Measurements from ENCODE around the gene CCDC142. TPM values are rescaled to one million over a fixed set of nuclear protein-coding genes. Genes with fewer than 3 reads are reported as not detected.

The CCDC142 gene
- polyA plus RNA-seq, 1 of the 3 experiments (the other 2 are of a cell fraction): 8.7 TPM

- Histone ChIP-seq H3K9ac (no peak overlapping the region), H3K4me1 (ENCODE audit: control insufficient read depth in 1 of 2, insufficient read depth in 2 of 2, low read depth in 1 of 2, low read length in 1 of 2) (peaks cover 13 to 23% of the 10 kb centered on the region in 2 experiments), H4K20me1 (ENCODE audit: insufficient read depth) (no peaks in the 10 kb centered on the region), H3K9me3 (no peaks in the 10 kb centered on the region), H3K4me2 (no peak overlapping the region), H3K79me2 (ENCODE audit: insufficient read depth) (peaks cover 43% of the 10 kb centered on the region), H3K4me3 (ENCODE audit: low read depth in 2 of 2, low read length in 1 of 2) (no peak overlapping the region), H2AFZ (ENCODE audit: low read depth) (no peak overlapping the region), H3K27ac (ENCODE audit: low read depth in 2 of 2, low read length in 1 of 2) (no peak overlapping the region), H3K36me3 (replicated peaks in 1 of 2; ENCODE audit: control insufficient read depth in 1 of 2, insufficient read depth in 2 of 2, low read length in 1 of 2) (peaks cover 22 to 31% of the 10 kb centered on the region in 2 experiments), H3F3A (replicated peaks; ENCODE audit: insufficient read depth) (peaks cover 2% of the 10 kb centered on the region), H3K9me2 (no peaks in the 10 kb centered on the region), H3K27me3 (ENCODE audit: insufficient read depth) (no peaks in the 10 kb centered on the region)
- DNase-seq: no peak
- no peak for TF ChIP-seq EZH2phosphoT487 (IDR thresholded peaks at IDR 0.05; ENCODE audit: borderline replicate concordance, low read depth)
- TF ChIP-seq POLR2AphosphoS5 (IDR thresholded peaks at IDR 0.05; ENCODE audit: low read depth, low read length): no peak
- TF ChIP-seq FOSL2 (IDR thresholded peaks at IDR 0.05; ENCODE audit: borderline replicate concordance, low read depth): no peak
- TF ChIP-seq TAF1 (IDR thresholded peaks at IDR 0.05; ENCODE audit: borderline replicate concordance, low read depth, low read length): no peak
- TF ChIP-seq CHD2 (IDR thresholded peaks at IDR 0.05; ENCODE audit: low read length, partially characterized antibody): no peak
- no peak for TF ChIP-seq REST (IDR thresholded peaks at IDR 0.05; ENCODE audit: low read depth, low read length)
- CTCF ChIA-PET: interaction anchor here (1.0 to 1.8 kb wide), 4 partner anchors 12 to 44 kb away, joined by 3 to 7 read pairs (median 5); partner anchors contain the start of genes CCDC142, PCGF1, TLX2 and TTC31
- 97% methylated on average over 11 of the region's 11 CpGs for WGBS (ENCODE audit: low lambda C conversion rate)
- POLR2A ChIA-PET: interaction anchor here (0.7 to 1.3 kb wide), 4 partner anchors 9 to 18 kb away, joined by 3 to 5 read pairs (median 3); partner anchors contain the start of gene TLX2
These were observed 43.9 kb upstream of the CCDC142 start for GRCh38 chr2:74526649-74527230.

GRCh38 chr2:74525717-74526648, 43.2 kb upstream of the CCDC142 start, which contains the start of gene DQX1:
DQX1 (minus strand) TSS chr2:74526231; CDS start chr2:74525729, 502 bp downstream.
- TF ChIP-seq TEAD4 (IDR thresholded peaks at IDR 0.05; ENCODE audit: borderline replicate concordance, insufficient read depth) (no peak), NRF1 (IDR thresholded peaks at IDR 0.05; ENCODE audit: low read depth, low read length) (peak; percentile 44; the same call in 1 of the 2 replicates)
- H3K9ac ChIP-seq: no peak within 1 kb of the TSS
- peaks cover 3% of the 10 kb centered on the region for H3F3A ChIP-seq (replicated peaks; ENCODE audit: insufficient read depth)
- peak; percentile 52 for DNase-seq
- POLR2A ChIA-PET: interaction anchor here (0.7 to 1.3 kb wide), 4 partner anchors 8 to 17 kb away, joined by 3 to 5 read pairs (median 3); partner anchors contain the start of gene TLX2
- no peaks in the 10 kb centered on the region for H3K9me2 ChIP-seq
- peaks cover 8 to 15% of the 10 kb centered on the region in 2 experiments for H3K4me1 ChIP-seq (ENCODE audit: control insufficient read depth in 1 of 2, insufficient read depth in 2 of 2, low read depth in 1 of 2, low read length in 1 of 2)
- H4K20me1 ChIP-seq (ENCODE audit: insufficient read depth): no peaks in the 10 kb centered on the region
- no peak within 1 kb of the TSS; a peak in 1 of 4 replicates for H3K27ac ChIP-seq (ENCODE audit: low read depth in 2 of 2, low read length in 1 of 2)
- H3K27me3 ChIP-seq (ENCODE audit: insufficient read depth): no peaks in the 10 kb centered on the region
- H3K4me2 ChIP-seq: no peak within 1 kb of the TSS
- H3K36me3 ChIP-seq (replicated peaks in 1 of 2; ENCODE audit: control insufficient read depth in 1 of 2, insufficient read depth in 2 of 2, low read length in 1 of 2): peaks cover 22 to 26% of the 10 kb centered on the region in 2 experiments
- 93% methylated on average over 9 of the region's 11 CpGs for WGBS (ENCODE audit: low lambda C conversion rate)
- H3K79me2 ChIP-seq (ENCODE audit: insufficient read depth): peaks cover 35% of the 10 kb centered on the region
- CTCF ChIA-PET: interaction anchor here (1.0 to 1.8 kb wide), 4 partner anchors 11 to 43 kb away, joined by 3 to 7 read pairs (median 5); partner anchors contain the start of genes CCDC142, PCGF1, TLX2 and TTC31
- H3K9me3 ChIP-seq: no peaks in the 10 kb centered on the region
- H3K4me3 ChIP-seq (ENCODE audit: low read depth in 2 of 2, low read length in 1 of 2): no peak within 1 kb of the TSS
- H2AFZ ChIP-seq (ENCODE audit: low read depth): no peak within 1 kb of the TSS

Data from SK-N-SH (cell line).